SK-N-SH treated with all-trans-retinoic acid at 6 μM for 48 hours (cell line): ENCODE measurements around the gene HCK.

ENCODE experiments used
- CREB5 ChIP-seq: fragments of 250-450 bp; sonication (Bioruptor Pico); IDR thresholded peaks from 2 replicates; pipeline ENCODE4 v1.5.1; 2020; ENCODE audit warnings: low read depth, mild to moderate bottlenecking, moderate library complexity
- CSDC2 ChIP-seq: fragments of 250-450 bp; sonication (Bioruptor Pico); IDR thresholded peaks from 2 replicates; pipeline ENCODE4 v1.5.0; 2020; ENCODE audit warnings: mild to moderate bottlenecking, moderate library complexity
- ISL1 ChIP-seq: fragments of 250-450 bp; sonication (Bioruptor Pico); IDR thresholded peaks from 2 replicates; pipeline ENCODE4 v2.1.2; 2022; ENCODE audit warnings: mild to moderate bottlenecking, moderate library complexity
- OSR1 ChIP-seq: fragments of 250-450 bp; sonication (Bioruptor Pico); IDR thresholded peaks from 2 replicates; pipeline ENCODE4 v1.8.0; 2022; ENCODE audit warnings: moderate library complexity, mild to moderate bottlenecking, inconsistent platforms
- PPARA ChIP-seq: fragments of 250-450 bp; sonication (Bioruptor Pico); IDR thresholded peaks from 2 replicates; pipeline ENCODE4 v1.5.0; 2020; ENCODE audit warnings: mild to moderate bottlenecking, borderline replicate concordance
- RARB ChIP-seq: fragments of 250-450 bp; sonication (Bioruptor Pico); IDR thresholded peaks from 2 replicates; pipeline ENCODE4 v1.8.0; 2021; ENCODE audit warnings: mild to moderate bottlenecking, moderate library complexity
- ZC3H10 ChIP-seq: fragments of 250-450 bp; sonication (Bioruptor Pico); IDR thresholded peaks from 2 replicates; pipeline ENCODE4 v1.5.1; 2021; ENCODE audit warnings: mild to moderate bottlenecking, moderate library complexity
- ZFP3 ChIP-seq: fragments of 250-450 bp; sonication (Bioruptor Pico); IDR thresholded peaks from 2 replicates; pipeline ENCODE4 v1.5.0; 2020; ENCODE audit warnings: mild to moderate bottlenecking, moderate library complexity

GRCh38 chr20:32040142-32040953, 11.7 kb upstream of the HCK start:
- TF ChIP-seq OSR1 (no peak), RARB (CRISPR knock-in tag) (no peak), CSDC2 (CRISPR knock-in tag) (no peak), ISL1 (CRISPR knock-in tag) (no peak), PPARA (CRISPR knock-in tag) (no peak), ZC3H10 (CRISPR knock-in tag) (no peak), CREB5 (CRISPR knock-in tag) (no peak), ZFP3 (CRISPR knock-in tag) (no peak)
